LNCaP clone FGC (cell line): Measurements from ENCODE around the gene UBXN6.

Experiments used
- DNase-seq: peaks from one replicate; pipeline ENCODE4 v3.0.0-alpha.2; 2011; ENCODE audit warnings: low read depth
- H3K4me3 ChIP-seq: 2 replicates; pipeline ENCODE4 v1.5.1; 2011; ENCODE audit warnings: mild to moderate bottlenecking, low read depth, low read length, control low read depth
- TF ChIP-seq, protein P1 (sequence below): IDR thresholded peaks from 2 replicates; pipeline ENCODE4 v1.5.1; 2012; ENCODE audit warnings: mild to moderate bottlenecking; ENCODE audit not compliant: control insufficient read depth, insufficient read depth; ENCODE audit errors: extremely low read depth

Gene UBXN6

DNA sequence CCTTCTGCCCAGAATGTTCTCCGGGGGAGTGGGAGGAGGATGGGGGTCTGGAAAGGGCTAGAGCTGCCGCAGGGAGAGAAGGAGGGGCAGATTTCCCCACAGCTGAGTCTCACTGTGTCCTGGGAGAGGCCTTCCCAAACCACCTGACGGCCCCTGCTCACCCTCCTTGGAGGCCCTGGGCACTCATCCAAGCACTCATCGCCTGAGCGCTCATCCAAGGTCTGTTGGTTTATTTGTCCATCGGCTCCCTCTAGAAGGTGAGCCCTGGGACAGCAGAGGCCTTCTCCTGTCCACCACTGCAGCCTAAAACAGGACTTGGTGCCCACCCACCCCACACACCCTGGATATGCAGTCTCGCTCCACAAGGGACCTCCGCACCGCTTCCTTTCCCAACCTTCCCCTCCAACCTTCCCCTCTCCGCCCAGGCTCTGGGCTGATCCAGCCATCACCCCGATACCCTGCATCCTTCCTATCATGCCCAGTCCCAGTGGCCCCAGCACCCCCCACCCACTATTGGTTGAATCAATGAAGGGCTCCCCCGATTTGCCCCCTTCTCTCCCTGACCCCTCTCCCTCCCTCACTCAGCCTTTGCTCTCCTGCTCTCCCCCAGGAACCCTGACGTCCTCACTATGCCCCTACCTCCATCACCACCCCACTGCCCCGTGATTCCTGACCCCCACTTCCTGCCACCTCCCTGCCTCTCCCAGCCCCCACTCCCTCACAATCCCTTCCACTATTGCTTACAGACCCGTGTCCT, 1.7 kb downstream of the UBXN6 start:
- peak; percentile 52 for DNase-seq
- H3K4me3 ChIP-seq = peak overlapping the region; percentile 84
- TF ChIP-seq, protein P1, sequence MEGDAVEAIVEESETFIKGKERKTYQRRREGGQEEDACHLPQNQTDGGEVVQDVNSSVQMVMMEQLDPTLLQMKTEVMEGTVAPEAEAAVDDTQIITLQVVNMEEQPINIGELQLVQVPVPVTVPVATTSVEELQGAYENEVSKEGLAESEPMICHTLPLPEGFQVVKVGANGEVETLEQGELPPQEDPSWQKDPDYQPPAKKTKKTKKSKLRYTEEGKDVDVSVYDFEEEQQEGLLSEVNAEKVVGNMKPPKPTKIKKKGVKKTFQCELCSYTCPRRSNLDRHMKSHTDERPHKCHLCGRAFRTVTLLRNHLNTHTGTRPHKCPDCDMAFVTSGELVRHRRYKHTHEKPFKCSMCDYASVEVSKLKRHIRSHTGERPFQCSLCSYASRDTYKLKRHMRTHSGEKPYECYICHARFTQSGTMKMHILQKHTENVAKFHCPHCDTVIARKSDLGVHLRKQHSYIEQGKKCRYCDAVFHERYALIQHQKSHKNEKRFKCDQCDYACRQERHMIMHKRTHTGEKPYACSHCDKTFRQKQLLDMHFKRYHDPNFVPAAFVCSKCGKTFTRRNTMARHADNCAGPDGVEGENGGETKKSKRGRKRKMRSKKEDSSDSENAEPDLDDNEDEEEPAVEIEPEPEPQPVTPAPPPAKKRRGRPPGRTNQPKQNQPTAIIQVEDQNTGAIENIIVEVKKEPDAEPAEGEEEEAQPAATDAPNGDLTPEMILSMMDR = no peak; the same call in 1 of the 2 replicates

DNA sequence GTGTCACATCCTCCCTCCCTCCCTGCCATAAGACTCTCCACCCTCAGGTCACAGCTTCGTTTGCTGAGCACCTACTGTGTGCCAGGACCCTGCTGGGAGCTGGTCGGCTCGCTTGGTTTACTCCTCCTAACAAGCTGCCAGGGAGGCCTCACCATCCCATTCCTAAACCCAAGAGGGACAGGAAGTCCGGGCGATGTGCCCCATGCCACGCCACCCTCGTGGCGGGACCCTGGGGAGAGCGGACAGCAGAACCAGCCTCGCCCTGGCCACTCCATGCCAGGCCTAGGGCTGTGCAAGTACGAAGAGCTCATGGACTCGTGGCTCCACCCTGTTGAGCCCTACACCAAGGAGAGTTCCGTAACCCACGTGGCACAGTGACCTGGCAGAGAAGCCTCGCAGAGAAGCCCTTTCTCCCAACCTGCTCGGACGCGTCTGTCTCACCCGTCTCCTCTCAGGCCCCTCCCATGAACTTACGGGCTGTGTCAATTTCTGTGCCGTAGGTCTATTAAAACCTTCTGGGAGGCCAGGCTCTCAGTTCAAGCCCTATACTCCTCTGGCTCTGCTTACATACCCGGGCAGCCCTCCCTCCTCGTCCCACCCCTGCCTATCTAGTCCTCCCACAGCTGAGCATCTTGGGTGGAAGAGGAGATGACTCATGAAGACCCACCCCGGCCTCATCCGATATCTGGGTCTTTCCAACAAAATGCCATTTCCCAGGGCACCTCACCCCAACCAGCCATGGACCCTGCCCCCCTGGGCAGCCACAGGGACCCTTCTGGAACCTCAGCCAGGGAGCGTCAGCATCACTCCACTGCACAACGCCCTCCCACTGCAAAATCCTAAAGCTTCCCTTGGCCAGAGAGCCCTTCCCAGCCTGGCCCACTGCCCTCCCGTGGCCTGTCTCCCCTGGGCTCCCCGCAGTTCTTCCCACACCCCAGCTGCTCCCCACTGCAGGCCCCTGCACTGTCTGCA, 2.6 kb downstream of the UBXN6 start:
- DNase-seq = peak; percentile 52
- TF ChIP-seq, protein P1 = no peak
- H3K4me3 ChIP-seq = peak overlapping the region; percentile 84

DNA sequence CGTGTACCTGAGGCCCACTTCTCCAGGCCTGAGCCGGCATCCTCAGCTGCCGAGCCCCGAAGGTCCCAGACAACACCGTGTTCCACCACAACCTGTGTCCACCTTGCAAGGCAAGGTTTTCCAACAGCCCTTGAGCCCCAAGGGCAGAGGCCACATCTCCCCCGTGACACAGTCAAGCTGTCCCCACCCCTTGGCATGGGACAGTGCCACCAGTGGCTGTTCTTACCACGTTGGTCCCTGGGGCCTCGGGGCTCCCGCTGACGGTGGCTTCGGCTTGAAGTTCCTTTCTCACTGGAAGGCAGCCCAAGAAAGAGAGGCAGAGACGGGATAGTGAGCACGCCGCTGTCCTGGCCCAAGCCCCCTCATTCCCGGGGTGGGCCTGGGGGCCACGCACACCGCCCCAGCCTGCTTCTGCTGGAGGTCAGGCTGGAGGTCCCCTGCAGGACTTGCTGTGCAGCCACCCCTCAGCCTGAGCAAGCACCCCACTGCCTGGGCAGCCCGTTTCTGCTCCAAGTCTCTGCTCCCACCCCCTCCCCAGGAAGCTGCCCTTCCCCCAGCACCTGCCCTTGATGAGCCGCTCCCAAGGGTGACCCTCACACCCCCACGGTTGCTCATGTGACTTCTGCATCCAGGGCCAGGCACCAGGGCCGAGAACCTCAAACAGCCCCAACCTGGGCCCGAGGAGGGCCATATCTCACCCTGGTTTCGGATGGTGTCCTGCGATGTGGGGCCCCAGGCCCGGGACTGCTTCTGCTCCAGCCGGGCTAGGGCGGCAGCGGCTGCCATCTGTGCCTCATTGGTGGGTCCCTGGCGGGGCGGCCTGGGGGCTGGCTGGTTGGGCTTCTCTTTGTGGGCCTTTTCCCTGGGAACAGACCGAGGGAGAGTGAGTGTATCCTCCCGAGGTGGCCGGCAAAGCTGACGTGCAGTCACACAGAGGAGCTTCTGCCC, 4.1 kb downstream of the UBXN6 start:
- no peak for DNase-seq

DNA sequence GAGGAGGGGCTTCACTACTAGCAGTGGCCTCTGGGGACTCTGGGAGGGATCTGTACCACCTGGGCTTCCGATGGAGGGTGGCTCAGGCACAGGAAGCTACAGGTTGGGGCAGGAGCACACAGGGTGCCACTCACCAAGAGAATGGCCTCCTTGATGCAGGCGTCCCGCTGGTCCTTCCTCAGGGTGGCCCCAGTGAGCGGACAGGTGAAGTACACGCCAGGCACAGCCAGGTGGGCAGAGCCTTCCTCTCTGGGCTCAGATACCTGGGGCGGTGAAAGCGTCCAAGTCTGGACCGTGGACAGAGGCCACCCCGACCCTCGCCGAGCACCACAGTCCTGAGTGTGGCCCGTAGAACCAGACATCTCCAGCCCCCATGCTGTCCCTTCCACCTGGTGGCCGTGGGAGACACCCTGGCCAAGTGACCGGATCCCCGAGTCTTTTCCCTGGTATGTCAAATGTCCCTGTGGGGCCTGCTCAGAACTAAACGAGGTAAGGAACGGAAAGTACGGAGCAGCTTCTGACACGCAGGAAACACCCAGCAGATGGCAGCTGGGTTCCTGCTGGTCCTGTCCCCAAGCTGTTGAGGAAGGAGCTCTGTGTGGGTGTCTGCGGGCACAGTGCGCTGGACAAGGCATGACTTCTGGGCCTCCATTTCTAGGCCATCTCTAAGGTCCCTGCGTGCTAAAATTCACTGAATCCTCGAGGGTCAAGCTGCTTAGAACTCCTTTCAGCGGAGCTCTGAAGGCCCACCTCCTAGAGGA, 5.2 kb downstream of the UBXN6 start:
- TF ChIP-seq, protein P1 = no peak
- DNase-seq = no peak
- H3K4me3 ChIP-seq = no peak overlapping the region

More for the DNA sequence above, 4.1 kb downstream of the UBXN6 start:
- TF ChIP-seq, protein P1 = no peak
- H3K4me3 ChIP-seq = no peak overlapping the region

DNA sequence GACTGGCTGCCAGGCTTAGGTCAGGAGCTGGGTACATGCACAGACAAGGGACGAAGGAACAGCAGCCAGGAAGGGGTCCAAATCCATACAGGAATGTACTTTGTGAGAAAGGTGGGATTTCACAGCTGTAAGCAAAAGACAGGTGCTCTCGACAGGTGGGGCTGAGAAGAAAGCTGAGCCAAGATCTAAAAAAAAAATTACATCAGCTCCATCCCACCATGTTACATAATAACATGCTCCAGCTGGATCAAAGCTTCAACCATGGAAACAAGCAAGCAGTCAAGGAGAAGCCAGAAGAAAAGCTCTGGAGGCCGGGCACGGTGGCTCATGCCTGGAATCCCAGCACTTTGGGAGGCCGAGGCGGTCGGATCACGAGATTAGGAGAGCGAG, 8.0 kb downstream of the UBXN6 start:
- TF ChIP-seq, protein P1 = no peak
- H3K4me3 ChIP-seq = no peak overlapping the region
- DNase-seq = no peak
